ENCODE measurements around the gene SMAD3.

DNA sequence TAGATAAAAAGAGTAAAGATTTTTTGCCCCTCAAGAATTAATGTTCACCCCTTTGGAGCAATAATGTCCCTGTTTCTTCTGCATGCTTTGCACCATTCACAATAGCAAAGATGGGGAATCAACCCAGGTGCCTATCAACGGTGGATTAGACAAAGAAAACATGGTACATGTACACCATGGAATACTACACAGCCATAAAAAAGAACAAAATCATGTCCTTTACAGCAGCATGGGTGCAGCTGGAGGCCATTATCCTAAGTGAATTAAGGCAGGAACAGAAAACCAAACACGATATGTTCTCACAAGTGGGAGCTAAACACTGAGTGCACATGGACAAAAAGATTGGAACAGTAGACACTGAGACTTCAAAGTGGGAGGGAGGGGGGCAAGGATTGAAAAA, 153.9 kb downstream of the SMAD3 start:
- TF ChIP-seq ZBTB21 (tag by site-specific recombination; IDR thresholded peaks at IDR 0.05) (no peak), ZNF501 (tag by site-specific recombination; IDR thresholded peaks at IDR 0.05) (no peak), YY1 (tag by site-specific recombination; IDR thresholded peaks at IDR 0.05) (no peak), ZNF324 (tag by site-specific recombination; IDR thresholded peaks at IDR 0.05) (no peak), ZNF548 (tag by site-specific recombination; IDR thresholded peaks at IDR 0.05) (no peak)
- TF ChIP-seq, protein P1, sequence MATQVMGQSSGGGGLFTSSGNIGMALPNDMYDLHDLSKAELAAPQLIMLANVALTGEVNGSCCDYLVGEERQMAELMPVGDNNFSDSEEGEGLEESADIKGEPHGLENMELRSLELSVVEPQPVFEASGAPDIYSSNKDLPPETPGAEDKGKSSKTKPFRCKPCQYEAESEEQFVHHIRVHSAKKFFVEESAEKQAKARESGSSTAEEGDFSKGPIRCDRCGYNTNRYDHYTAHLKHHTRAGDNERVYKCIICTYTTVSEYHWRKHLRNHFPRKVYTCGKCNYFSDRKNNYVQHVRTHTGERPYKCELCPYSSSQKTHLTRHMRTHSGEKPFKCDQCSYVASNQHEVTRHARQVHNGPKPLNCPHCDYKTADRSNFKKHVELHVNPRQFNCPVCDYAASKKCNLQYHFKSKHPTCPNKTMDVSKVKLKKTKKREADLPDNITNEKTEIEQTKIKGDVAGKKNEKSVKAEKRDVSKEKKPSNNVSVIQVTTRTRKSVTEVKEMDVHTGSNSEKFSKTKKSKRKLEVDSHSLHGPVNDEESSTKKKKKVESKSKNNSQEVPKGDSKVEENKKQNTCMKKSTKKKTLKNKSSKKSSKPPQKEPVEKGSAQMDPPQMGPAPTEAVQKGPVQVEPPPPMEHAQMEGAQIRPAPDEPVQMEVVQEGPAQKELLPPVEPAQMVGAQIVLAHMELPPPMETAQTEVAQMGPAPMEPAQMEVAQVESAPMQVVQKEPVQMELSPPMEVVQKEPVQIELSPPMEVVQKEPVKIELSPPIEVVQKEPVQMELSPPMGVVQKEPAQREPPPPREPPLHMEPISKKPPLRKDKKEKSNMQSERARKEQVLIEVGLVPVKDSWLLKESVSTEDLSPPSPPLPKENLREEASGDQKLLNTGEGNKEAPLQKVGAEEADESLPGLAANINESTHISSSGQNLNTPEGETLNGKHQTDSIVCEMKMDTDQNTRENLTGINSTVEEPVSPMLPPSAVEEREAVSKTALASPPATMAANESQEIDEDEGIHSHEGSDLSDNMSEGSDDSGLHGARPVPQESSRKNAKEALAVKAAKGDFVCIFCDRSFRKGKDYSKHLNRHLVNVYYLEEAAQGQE (tag by site-specific recombination; IDR thresholded peaks at IDR 0.05): no peak
- TF ChIP-seq, protein P2, sequence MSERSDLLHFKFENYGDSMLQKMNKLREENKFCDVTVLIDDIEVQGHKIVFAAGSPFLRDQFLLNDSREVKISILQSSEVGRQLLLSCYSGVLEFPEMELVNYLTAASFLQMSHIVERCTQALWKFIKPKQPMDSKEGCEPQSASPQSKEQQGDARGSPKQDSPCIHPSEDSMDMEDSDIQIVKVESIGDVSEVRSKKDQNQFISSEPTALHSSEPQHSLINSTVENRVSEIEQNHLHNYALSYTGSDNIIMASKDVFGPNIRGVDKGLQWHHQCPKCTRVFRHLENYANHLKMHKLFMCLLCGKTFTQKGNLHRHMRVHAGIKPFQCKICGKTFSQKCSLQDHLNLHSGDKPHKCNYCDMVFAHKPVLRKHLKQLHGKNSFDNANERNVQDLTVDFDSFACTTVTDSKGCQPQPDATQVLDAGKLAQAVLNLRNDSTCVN (tag by site-specific recombination; optimal IDR thresholded peaks at IDR 0.05): no peak
